ENCODE data around the gene HOXA11.

- TF ChIP-seq, protein P1, sequence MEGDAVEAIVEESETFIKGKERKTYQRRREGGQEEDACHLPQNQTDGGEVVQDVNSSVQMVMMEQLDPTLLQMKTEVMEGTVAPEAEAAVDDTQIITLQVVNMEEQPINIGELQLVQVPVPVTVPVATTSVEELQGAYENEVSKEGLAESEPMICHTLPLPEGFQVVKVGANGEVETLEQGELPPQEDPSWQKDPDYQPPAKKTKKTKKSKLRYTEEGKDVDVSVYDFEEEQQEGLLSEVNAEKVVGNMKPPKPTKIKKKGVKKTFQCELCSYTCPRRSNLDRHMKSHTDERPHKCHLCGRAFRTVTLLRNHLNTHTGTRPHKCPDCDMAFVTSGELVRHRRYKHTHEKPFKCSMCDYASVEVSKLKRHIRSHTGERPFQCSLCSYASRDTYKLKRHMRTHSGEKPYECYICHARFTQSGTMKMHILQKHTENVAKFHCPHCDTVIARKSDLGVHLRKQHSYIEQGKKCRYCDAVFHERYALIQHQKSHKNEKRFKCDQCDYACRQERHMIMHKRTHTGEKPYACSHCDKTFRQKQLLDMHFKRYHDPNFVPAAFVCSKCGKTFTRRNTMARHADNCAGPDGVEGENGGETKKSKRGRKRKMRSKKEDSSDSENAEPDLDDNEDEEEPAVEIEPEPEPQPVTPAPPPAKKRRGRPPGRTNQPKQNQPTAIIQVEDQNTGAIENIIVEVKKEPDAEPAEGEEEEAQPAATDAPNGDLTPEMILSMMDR (IDR thresholded peaks at IDR 0.05): no peak
- no peak for TF ChIP-seq POLR2A (IDR thresholded peaks at IDR 0.05)
These were observed 7.2 kb downstream of the HOXA11 start for GRCh38 chr7:27177795-27178320.
